Cortex of kidney (tissue), 1 donor: Measurements from ENCODE around the gene CDH24.

Experiments used
- DNase-seq: peaks from one replicate; lab custom pipeline; 2025; lab: John Stamatoyannopoulos, UW

Gene CDH24

DNA sequence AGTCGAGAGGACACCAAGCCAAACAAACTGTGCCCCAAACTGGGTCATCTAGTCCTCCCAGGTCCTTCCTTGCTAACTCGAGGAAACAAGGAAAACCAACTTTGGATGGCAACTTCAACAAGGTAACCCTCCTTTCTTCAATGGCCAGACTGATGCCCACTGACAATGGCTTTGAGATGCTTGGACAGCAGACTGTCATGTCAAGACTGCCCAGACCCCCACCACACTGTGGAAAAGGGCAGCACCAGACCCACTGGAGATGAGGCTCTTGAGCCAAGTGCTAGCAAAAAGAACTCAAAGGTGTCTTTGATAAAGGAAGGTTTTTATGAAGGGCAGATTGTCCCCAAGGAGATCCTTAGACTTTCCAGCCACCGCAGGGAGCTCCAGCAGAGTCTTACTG lies 9.0 kb upstream of the CDH24 start:
- DNase-seq = no peak

DNA sequence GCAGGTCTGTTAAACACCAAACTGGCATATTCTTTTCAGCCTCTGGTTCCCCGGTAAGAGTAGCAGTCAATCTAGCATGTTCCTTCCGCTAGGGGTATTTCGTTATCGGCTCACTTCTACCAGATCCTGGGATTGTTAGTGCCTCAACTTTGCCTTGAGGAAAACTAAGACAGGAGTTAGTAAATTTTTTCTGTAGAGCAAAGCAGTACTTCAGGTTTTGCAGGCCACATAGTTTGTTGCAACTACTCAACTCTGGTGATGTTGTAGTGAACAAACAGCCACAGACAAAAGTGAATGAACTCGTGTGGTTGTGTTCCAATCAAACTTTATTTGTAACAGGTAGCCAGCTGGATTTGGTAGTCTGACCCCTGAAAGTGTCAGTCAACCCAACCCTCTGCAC lies 6.3 kb upstream of the CDH24 start:
- no peak for DNase-seq

DNA sequence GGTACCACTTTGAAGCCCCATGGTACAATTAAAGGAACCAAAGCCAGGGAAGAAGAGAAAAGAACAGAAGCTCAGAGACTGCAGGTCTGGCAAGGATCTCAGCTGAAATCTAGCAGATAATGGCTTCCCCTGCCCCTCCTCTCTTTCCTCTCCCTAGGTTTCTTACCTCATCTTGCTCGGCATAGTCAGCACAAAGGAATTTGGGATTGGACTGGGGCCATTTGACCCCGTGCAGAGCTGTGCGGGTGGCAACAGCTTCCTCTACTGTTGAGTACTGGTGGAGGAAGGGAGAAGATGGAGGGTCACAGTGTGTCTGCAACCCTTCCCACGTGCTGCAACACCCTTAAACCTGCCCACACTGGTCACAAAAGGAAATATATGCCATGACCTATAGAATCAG lies 4.7 kb upstream of the CDH24 start:
- no peak for DNase-seq

- DNase-seq = no peak
Observed at GRCh38 chr14:23060536-23061260, 3.4 kb upstream of the CDH24 start.

- DNase-seq = no peak
Observed at GRCh38 chr14:23058654-23059504, 1.6 kb upstream of the CDH24 start.

DNA sequence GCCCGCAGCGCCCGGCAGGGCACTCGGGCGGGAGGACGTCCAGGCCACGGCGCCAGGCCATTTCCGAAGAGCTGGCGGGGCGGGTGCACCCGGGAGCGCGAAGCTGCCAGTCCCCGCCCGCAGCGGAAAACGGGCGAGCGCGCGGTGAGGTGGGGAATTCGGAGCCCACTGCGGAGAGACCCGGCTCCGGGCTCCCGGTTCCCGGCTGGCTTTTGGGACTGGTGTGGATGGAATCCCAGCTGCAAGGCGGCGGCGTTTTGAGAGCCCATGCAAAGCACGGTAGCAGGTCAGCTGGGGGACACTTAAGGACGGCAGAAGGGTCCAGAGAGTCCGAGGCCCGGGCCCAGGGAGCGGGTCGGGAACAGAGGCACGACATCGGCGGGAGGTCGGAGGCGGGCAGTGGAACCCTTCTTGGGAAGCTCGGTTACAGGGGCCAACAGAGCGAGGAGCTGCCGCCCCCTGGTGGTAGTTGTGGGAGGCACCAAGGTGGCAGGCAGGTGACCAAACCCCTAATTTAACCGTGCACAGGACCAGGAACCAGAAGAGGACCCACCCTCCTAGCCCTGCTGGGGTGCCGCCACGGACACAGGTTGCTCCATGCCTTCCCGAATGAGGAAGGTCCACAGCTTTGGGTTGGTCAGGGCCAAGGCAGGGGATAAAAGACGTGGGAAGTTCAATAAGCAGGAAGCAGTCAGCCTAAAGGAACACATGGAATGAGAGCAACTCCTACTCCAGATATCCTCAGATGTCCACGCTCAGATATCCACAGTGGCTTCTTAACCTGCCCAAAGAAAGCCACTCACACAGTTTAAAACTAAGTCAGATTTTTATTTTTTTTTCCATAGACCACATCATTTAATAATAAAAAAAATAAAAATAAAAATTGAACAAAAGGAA lies 685 bp upstream of the CDH24 start:
- no peak for DNase-seq

DNA sequence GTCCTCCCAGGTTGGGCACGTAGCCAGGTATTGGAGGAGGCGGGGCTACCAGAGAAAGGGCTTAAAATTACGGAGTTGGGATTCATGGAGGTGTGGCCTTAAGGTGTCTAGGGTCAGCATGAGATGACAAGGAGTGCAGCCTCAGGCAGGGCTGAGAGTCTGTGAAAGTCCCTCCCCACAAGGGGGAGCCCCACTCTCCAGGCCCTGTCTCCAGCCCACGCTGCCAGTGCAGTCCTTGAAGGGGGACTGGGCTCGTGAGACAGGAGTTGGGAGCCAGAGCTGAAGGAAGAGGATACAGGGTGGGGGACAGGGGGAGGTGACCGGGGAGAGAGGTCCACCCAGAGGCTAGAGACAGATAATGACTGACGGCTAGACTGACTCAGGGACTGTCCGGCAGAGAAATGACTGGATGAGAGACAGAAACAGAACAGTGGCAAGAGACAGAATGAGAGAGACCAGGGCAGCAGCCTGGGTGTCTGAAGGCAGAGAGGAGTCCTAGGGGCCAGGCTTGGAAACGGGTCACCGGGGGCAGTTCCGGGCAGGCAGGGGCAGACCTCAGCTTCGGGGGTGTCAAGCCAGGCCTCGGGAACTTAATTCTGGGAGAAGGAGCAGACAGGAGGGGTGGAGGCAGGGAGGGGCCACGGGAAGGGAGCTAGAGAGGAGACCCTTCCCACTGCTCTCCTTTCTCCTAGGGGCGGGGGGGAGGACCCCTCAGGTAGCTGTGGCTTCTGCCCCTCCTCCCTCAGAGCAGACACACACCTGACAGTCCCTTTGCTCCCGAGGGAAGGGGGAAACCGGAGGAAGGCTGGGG lies 970 bp downstream of the CDH24 start:
- DNase-seq = no peak

DNA sequence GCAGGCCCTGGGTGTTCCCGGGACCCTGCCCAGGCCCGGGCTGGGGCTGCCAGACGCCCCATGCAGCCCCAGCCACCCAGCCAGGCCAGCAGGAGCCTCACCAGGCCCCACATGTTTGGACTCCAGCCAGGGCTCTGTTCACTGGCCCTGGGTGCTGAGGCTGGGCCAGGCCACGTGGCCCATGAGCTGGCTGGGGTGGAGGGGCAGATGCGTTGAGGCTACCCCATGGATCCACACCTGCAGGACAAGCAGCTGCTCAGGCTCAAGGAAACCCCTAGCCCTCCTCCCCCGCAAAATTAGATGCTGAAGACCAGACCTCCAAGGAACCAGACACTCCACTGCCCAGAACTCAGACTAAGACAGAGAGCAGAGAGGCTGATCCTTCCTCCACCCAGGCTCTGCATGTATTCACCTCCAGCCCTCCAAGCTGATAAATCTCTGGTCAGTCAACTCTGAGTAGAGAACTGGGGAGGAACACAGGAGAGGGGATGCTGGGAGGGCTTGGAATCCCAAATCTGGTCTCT lies 1.6 kb downstream of the CDH24 start:
- DNase-seq = no peak

- DNase-seq = no peak
Observed at GRCh38 chr14:23055147-23055550, 2.2 kb downstream of the CDH24 start.

DNA sequence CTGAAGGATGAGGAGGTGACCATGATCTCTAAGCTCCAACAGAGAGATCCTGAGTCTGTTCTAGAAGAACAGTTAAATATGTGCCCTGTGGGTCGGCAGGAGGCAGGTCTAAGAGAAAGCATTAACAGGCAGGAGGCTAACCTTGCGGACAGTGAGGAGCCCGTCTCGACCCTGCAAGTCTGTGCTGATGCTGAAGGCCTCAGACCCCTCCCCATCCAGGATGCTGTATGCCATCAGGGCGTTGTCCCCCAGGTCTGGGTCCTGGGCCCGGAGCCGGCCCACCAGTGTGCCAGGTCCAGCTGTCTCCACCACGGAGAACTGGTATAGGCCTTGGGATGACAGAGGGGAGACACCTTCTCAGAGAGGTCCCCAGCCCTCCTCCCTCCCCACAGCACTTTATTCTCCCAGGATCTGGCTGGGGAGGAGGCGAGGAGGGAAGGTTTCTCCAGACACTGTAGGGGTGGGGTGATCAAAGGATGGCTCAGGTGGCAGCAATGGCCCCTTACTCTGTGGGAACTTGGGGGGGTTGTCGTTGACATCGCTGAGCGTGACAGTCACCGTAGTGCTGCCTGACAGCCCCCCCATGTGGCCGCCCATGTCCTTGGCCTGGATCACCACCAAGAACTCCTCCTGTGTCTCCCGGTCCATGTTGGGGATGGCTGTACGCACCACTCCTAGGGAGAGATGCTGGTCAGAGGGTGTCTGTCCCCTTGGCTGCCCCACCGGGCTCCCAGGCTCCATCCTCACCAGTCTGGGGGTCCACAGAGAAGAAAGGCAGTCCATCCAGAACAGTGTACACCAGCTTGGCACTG lies 3.1 kb downstream of the CDH24 start:
- no peak for DNase-seq

DNA sequence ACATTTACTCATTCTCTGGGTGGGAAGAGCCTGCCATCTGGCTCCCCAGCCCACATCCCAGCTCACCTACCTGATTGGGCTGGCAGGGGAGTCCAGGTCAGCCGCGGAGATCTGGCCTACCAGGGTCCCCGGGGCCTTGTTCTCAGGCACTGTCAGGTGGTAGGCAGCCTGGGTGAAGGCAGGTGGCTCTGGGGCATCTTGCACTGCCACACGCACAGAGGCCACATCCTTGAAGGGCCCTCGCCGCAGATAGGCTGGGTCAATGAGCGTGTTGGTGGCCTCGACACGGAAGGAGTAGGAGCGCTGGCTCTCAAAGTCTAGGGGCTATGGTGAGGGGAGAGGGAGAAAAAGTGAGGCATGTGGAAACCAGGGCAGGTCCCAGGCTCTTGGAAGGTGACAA lies 3.9 kb downstream of the CDH24 start:
- no peak for DNase-seq

DNA sequence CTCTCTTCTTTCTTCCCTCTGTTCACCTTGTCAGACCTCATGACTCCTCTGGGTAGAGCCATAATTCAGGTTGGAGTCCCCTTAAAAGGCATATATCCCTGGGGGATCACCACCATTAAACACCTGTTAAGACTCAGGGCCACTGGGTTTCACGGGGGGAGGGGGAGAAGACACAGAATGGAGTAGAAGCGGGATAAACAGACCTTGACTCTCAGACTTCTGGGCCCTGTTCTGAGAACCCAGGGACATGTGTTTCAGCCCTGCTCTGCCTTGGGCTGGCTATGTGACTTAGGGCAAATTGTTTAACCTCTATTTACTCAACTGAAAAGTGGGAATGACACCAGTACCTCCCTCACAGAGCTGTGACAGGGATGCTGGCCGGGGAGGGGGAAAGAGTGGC lies 4.6 kb downstream of the CDH24 start:
- no peak for DNase-seq

GRCh38 chr14:23052182-23052623 lies 5.1 kb downstream of the CDH24 start:
- no peak for DNase-seq

DNA sequence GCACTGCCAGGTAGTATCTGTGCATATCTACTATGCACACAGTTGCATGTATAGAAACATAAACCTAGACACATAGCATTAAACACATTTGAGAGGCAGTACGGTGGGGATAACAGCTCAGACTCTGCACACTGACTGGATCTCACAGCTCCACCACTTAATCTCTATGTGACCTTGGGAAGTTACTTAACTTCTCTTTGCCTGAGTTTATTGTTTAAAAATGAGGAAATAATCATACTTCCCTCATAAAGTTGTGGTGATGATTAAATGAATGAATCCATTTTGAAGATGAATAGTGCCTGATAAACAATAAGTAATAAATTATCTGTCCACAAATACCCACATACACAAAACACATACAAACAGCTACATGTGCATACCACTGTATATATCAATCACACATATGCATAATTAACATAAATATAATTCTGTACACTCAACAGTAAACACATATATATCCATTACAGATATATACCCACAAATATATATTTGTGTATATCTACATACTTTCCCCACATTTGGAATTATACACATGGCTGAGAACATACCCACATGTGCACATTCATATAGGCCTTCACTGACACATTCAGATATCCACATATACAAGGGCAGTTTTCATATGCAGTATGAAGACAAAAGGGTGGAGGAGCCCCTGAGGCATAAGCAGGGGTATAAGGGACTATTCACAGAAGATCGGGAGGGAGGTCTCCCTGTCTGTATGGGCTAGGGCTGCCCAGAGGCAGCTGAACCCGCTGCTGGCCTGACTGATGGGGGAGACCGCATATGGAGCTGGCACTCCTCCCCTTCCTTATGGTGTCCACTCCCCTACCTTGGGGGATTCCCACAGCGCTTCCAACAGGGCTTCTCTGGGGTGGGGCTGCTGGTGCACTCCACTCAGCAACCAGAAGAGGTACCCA lies 5.9 kb downstream of the CDH24 start:
- no peak for DNase-seq

DNA sequence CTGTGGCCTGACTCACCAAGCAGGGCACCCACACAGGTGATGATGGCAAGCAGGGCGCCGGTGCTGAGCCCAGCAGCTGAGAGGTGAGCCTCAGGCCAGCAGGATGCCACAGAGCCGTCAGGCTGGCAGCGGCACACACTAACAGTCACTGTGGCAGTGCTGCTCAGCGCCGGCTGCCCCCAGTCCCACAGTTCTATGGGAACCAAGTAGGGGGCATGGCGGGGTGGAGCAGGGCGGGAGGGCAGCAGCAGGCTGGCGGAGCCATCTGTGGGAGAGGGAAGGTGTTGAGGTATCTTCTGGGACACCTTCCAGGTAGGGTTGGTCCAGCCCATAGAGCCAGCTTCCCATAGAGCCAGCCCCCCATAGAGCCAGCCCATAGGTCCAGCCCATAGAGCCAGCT lies 8.3 kb downstream of the CDH24 start:
- no peak for DNase-seq

DNA sequence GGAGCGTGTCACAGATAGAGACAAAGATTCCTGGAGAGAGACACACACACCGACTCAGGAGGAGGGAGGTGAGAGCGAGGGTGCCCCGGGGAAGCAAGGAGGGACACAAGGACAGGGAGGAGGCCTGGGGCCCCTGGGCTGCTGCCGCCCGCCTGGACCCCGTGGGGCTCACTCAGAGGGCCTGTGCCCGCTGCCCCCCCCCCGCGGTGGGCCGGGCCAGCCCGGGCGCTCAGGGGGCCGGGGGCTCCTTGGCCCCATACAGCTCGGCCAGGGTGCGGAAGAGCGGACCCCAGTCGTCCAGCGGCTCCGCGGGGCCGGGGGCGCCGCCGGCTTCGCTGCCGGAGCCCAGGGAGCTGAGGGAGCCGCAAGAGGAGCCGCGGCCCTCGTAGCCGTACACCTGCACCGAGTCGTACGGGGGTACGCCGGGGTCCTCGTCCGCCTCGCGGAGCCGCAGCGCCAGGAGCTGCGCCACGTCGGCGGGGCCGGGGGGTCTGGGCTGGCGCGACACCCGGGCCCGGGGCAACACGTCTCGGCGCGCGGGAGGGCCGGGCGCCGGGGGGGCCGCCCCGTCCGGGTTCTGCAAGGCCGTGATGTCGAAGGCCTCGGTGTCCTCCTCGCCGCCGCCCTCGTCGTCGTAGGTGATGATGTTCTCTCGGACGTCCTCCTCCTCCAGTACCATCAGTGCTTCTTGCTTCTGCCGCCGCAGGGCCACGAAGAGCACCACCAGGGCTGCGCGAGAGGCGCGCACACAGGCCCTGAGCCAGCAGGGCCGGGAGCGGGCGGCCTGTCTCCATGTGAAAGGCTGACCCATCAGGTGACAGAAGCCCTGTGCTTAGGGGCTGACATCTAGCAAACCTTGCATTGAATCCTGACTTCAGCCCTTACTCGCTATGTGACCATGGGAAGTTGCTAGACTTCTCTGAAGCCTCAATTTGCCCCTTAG lies 9.3 kb downstream of the CDH24 start:
- DNase-seq = no peak

- DNase-seq = no peak
Observed at GRCh38 chr14:23047034-23047634, 10.2 kb downstream of the CDH24 start.
